Esophagus (tissue), 2 donors: ENCODE measurements around the gene PHACTR1. TPM values are rescaled to one million over a fixed set of nuclear protein-coding genes. Genes with fewer than 3 reads are reported as not detected.
"Not testable (repeated sequence)": the region's sequence is repeated elsewhere in the genome, so short reads cannot be mapped to it uniquely, and the experiment has no call there.

Source experiments
- H3K27ac ChIP-seq, 2 donors: one replicate each; pipeline ENCODE4 v1.5.1; 2013; ENCODE audit warnings: low read depth in 2 of 2, mild to moderate bottlenecking in 2 of 2, inconsistent platforms in 1 of 2, low read length in 1 of 2, moderate library complexity in 1 of 2
- H3K27me3 ChIP-seq, 2 donors: one replicate each; pipeline ENCODE4 v1.6.1; 2013; ENCODE audit warnings: low read length in 2 of 2, control low read depth in 1 of 2, mild to moderate bottlenecking in 1 of 2; ENCODE audit not compliant: insufficient read depth in 2 of 2, control insufficient read depth in 1 of 2
- H3K36me3 ChIP-seq, 2 donors: one replicate each; pipeline ENCODE4 v1.6.1; 2013; ENCODE audit warnings: low read length in 1 of 2; ENCODE audit not compliant: control insufficient read depth in 2 of 2, insufficient read depth in 2 of 2
- H3K4me1 ChIP-seq, 2 donors: one replicate each; pipeline ENCODE4 v1.6.1; 2013; ENCODE audit warnings: low read length in 1 of 2; ENCODE audit not compliant: control insufficient read depth in 2 of 2, insufficient read depth in 2 of 2
- H3K4me3 ChIP-seq, 2 donors: one replicate each; pipeline ENCODE4 v1.5.1; 2013; ENCODE audit warnings: low read length in 2 of 2, mild to moderate bottlenecking in 2 of 2, low read depth in 1 of 2, moderate library complexity in 1 of 2
- H3K9me3 ChIP-seq, 2 donors: one replicate each; pipeline ENCODE4 v1.6.1; 2013; ENCODE audit warnings: mild to moderate bottlenecking in 2 of 2, low read depth in 1 of 2, low read length in 1 of 2, moderate library complexity in 1 of 2; ENCODE audit not compliant: control insufficient read depth in 2 of 2, insufficient read depth in 1 of 2
- WGBS, 2 donors: extraction: QIAGEN DNeasy Blood & Tissue Kit; methylation state at CpG; one replicate each; pipeline ENCODE4 v1.1.7; 2013; 5-methylcytosine and 5-hydroxymethylcytosine counted together
- polyA plus RNA-seq, 2 donors: library from polyadenylated mRNA; stranded (reverse); fragments of 200-250 nt; gene quantifications; one replicate each; pipeline ENCODE4 v1.2.3, GENCODE V29; 2013
- donor health status: healthy with polysubstance abuse.
- donor health status: Bipolar disorder and iron deficiency.

The PHACTR1 gene
- polyA plus RNA-seq, 2 donors, result 0.41 to 0.55 TPM

DNA sequence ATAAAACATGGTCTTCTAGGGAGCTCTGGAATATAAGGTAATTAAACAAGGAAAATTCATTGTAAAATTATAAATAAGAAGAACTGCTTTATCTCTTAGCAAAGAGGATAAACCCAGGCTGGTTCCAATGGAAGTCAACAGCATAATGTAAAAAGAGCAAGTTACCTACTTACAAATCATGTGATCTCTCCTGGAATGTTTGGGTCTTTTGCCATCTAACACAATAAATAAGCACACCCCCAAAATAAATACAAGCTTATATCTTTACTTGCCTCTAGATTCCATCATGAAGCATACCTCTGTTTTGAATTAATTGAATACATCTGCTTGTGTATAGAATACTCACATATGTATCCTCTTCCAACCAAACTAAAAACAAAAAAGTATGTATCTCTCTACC lies 2.5 kb upstream of the PHACTR1 start:
- H3K36me3 ChIP-seq, result no peaks in the 10 kb centered on the region
- no peak overlapping the region for H3K4me3 ChIP-seq
- no peak overlapping the region for H3K27ac ChIP-seq
- no peaks in the 10 kb centered on the region for H3K27me3 ChIP-seq
- H3K4me1 ChIP-seq, result no peaks in the 10 kb centered on the region
- H3K9me3 ChIP-seq, result no peaks in the 10 kb centered on the region

DNA sequence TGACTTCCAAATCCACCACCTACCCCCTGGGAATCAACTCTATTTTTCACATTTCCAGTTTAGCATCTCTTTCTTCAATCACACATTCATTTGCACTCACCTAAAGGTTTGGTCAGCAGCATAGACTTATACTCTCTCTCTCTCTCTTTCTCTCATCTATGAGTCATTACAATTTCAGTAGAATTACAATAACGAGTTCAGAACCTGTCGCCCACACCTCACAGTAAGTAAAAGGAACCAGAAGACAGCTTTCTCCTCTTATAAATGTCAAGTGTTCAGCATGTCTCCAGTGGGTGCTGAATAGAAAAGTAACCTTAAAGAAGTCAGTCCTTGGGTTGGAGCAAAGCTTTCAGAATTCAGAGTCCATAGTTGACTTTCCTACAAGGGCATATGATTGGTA lies 1.1 kb upstream of the PHACTR1 start:
- WGBS, 2 donors, result 64 to 70% methylated on average over 2 of the region's 2 CpGs
- no peaks in the 10 kb centered on the region for H3K36me3 ChIP-seq
- H3K4me1 ChIP-seq, result no peaks in the 10 kb centered on the region
- no peaks in the 10 kb centered on the region for H3K27me3 ChIP-seq
- H3K9me3 ChIP-seq, result no peaks in the 10 kb centered on the region
- no peak overlapping the region for H3K4me3 ChIP-seq
- no peak overlapping the region for H3K27ac ChIP-seq

DNA sequence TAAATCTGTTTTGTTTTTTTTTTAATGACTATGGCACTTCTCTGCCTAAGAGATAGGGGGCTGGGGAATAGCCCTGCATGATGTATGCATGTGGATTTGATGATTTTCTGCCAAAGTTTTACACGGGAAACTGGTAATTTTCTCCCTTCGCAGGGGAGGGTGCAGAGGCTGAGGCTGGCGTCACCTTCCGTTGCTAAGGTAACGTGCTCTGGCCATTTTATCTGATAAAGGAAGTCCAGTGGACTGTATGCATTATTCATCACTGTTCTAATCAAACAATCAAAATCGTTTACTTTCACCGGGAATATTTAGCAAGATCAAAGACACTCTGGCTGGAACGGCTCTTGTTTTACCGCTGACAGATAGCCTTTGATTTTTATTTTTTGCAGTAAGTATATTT lies 789 bp downstream of the PHACTR1 start:
- Histone ChIP-seq H3K4me3 (no peak overlapping the region), H3K27ac (no peak overlapping the region), H3K9me3 (no peaks in the 10 kb centered on the region), H3K27me3 (no peaks in the 10 kb centered on the region), H3K36me3 (no peaks in the 10 kb centered on the region), H3K4me1 (no peaks in the 10 kb centered on the region)
- WGBS, 2 donors, result 24 to 25% methylated on average over 9 of the region's 9 CpGs

DNA sequence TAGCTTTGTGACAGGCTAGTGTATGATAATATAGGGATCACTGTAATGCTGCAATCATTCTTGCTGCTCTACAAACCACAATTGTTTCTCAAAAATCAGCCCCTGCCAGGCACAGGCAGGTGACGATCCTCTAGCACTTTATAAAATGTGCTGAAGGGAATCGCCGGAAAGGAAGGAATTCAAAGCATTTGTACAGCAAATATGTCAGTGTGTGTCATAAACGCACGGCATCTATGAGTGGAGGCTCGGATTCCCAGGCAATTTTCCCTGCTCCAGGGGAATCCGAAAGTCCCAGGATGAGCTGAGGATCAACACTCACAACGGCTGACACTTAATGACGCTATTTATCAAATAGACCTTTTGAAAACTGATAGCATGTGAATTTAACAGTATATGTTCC lies 1.4 kb downstream of the PHACTR1 start:
- Histone ChIP-seq H3K4me1 (no peaks in the 10 kb centered on the region), H3K4me3 (no peak overlapping the region), H3K27ac (no peak overlapping the region), H3K27me3 (no peaks in the 10 kb centered on the region), H3K9me3 (no peaks in the 10 kb centered on the region), H3K36me3 (no peaks in the 10 kb centered on the region)
- 24 to 26% methylated on average over 9 of the region's 9 CpGs for WGBS, 2 donors

DNA sequence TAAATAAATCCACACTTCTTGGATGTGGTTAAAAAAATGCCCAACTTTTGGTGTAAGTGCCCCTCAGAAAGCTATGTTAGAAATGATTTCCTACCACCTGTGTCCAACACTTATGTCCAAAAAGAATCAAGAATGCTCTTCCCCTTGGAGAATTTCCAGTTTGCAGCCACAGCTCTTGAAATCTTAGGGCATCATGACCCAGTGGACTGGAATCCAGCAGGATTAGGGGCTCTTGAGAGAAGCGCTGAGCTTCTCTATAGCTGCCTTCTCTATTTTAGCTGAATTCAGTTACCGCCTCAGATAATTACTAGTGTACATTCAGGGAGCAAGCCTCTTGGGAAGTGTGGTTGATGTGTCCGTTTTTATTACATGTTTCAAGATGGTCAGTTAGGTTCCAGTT lies 2.5 kb downstream of the PHACTR1 start:
- Histone ChIP-seq H3K36me3 (no peaks in the 10 kb centered on the region), H3K9me3 (no peaks in the 10 kb centered on the region), H3K4me1 (no peaks in the 10 kb centered on the region), H3K4me3 (no peak overlapping the region), H3K27ac (no peak overlapping the region), H3K27me3 (no peaks in the 10 kb centered on the region)
- WGBS, 2 donors, result 68 to 86% methylated on average over 3 of the region's 3 CpGs

DNA sequence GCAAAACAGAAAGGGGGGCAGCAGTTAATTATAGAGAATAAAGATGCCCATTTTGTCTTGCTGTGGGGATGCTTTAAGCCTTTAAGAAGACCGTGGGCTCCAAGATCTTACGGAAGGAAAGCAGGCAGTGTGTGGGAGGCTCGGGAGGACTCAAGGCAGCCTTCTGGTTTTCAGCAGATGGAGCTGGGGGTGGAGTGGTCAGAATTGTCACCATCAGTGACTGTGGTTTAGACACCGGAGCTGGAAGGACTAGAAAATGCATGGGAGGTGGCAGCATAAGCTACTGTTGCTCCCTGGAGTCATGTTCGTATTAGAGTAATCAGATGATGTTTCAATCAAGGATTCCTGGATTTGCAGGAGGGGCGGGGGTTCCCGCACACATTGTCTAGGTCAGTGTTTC lies 3.7 kb downstream of the PHACTR1 start:
- WGBS, 2 donors, result 85 to 88% methylated on average over 7 of the region's 7 CpGs
- Histone ChIP-seq H3K4me1 (no peaks in the 10 kb centered on the region), H3K27me3 (no peaks in the 10 kb centered on the region), H3K27ac (no peak overlapping the region), H3K36me3 (no peaks in the 10 kb centered on the region), H3K4me3 (no peak overlapping the region), H3K9me3 (no peaks in the 10 kb centered on the region)

DNA sequence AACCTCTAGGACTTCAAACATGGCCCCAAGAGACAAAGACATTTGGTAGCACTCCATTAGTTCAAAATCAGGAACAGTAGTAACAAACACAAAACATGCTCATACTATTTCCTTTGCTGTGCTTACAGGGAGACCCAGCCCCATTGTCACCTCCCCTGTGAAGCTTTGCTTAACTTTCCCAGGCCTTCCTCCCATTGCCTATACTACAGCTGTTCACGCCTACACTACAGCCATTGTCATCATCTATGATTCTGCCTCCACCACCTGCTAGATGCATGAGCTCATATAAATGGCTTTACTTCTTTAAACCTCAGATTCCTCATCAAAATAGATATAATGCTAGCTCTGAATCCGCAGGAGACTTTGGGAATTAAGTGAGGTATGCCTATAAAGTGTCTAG lies 8.7 kb downstream of the PHACTR1 start:
- no peak overlapping the region for H3K27ac ChIP-seq
- no peak overlapping the region for H3K4me3 ChIP-seq
- no peaks in the 10 kb centered on the region for H3K4me1 ChIP-seq
- H3K27me3 ChIP-seq, result no peaks in the 10 kb centered on the region
- H3K9me3 ChIP-seq, result no peaks in the 10 kb centered on the region
- 53 to 67% methylated on average over 2 of the region's 2 CpGs for WGBS, 2 donors
- no peaks in the 10 kb centered on the region for H3K36me3 ChIP-seq

DNA sequence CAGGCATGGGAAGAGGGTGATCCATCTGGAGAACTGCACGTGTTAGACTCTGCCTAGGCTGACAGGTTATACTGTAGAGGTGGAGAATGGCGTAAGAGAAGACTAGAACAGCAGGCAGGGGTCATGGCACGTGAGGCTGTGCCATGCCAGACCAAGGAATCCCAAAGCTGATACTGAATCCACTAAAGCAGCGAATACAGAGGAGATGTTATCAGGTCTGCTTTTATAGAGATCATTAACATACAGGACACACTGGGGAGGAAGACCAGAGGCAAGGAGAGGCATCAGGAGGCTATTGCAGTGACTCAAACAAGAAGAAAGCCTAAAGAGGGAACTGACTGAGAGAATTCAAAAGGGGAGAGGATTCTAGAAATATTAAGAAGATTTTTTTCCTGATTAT lies 12.9 kb downstream of the PHACTR1 start:
- no peak overlapping the region for H3K27ac ChIP-seq
- no peaks in the 10 kb centered on the region for H3K9me3 ChIP-seq
- H3K4me3 ChIP-seq, result no peak overlapping the region
- WGBS, 2 donors, result 48 to 54% methylated on average over 4 of the region's 4 CpGs
- H3K4me1 ChIP-seq, result no peaks in the 10 kb centered on the region
- H3K36me3 ChIP-seq, result no peaks in the 10 kb centered on the region
- H3K27me3 ChIP-seq, result no peaks in the 10 kb centered on the region

DNA sequence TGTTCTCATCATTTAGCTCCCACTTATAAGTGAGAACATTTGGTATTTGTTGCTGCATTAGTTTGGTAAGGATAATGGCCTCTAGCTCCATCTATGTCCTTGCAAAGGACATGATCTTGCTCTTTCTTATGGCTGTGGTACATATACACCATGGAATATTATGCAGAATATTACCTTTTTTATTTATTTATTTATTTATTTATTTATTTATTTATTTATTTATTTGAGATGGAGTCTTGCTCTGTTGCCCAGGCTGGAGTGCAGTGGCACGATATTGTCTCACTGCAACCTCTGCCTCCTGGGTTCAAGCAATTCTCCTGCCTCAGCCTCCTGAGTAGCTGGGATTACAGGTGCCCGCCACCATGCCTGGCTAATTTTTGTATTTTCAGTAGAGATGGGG lies 14.2 kb downstream of the PHACTR1 start:
- 86 to 90% methylated on average over 2 of the region's 2 CpGs for WGBS, 2 donors
- H3K4me3 ChIP-seq, H3K36me3 ChIP-seq, H3K4me1 ChIP-seq, H3K27ac ChIP-seq, H3K9me3 ChIP-seq, H3K27me3 ChIP-seq: not testable (repeated sequence)

DNA sequence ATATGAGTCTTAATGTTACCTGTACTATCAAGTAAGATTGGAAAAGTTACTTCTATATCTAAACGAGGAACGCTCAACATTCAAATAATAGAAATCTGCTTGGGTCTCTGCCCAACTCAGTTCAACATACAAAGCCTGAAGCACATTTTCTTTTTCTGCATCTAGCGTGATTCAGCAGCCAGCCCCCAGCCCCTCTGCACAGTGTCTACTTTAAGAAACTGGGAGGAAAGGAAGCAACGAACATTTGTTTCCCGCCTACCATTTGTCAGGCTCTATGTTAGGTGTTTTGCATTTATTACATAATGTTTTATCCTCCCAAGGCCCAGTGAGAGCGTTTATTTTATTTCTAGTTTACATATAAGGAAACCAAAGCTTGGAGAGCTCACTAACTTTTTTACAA lies 17.3 kb downstream of the PHACTR1 start:
- Histone ChIP-seq H3K4me3 (no peak overlapping the region), H3K9me3 (no peaks in the 10 kb centered on the region), H3K27me3 (no peaks in the 10 kb centered on the region), H3K4me1 (no peaks in the 10 kb centered on the region), H3K27ac (no peak overlapping the region), H3K36me3 (no peaks in the 10 kb centered on the region)
- WGBS, 2 donors, result 57 to 58% methylated on average over 6 of the region's 6 CpGs
